ENCODE results near the gene NCF4. TPM values are rescaled to one million over a fixed set of nuclear protein-coding genes. Genes with fewer than 3 reads are reported as not detected.

Gene NCF4
- total and polyA plus RNA-seq, 9 of the 15 experiments (the other 6 are each of a cell fraction or from before 2014, with no cell fraction given), result 0.04 to 0.95 (median 0.33) TPM

DNA sequence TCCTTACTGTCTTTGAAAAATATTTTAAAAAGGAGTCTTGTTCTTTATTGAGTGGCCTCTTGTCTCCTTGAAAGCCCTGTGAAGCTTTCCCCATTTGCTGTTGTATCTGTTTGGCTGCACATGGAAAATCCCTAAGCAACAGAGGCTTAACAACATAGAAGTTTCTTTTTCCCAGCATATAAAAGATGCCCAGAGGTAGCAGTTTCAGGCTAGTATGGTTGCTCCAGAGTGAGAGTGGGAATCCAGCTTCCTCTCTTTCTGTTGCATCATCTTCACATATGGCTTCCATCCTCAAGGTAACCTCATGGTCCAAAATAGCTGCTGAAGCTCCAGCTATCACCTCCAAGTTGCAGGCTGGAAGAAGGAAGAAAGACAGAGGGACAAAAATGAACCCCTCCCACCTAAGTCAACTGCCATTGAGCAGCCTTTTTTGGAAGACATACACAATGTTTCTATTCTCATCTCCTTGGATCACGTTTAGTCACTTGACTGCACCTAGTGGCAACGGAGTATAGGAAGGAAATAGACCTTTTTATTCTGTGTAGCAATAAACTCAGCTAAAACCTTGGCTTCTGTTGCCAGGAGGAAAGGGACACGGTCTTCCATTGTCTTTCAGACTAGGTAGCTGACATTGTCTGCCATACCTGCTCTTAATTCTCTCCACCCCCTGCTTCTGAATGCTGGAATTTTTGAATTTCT, 57.9 kb downstream of the NCF4 start:
- no peak overlapping the region for H3K4me3 ChIP-seq
- 4% methylated on average over 3 of the region's 3 CpGs for WGBS (ENCODE audit: insufficient coverage, low coverage, missing lambda C conversion rate)
- ChIA-PET CTCF (ENCODE audit: low intra/inter-chr PET ratio) (no interaction called here), POLR2A (interaction anchor here (0.7 kb wide), 1 partner anchor 9 kb away, joined by 3 read pairs; no protein-coding TSS in a partner anchor)
- FAIRE-seq, result no peak
- H3K36me3 ChIP-seq (ENCODE audit: control insufficient read depth, insufficient read depth, low read length), result no peaks in the 10 kb centered on the region
- H3K27me3 ChIP-seq (ENCODE audit: control insufficient read depth in 2 of 2, insufficient read depth in 2 of 2, low read length in 2 of 2), result peaks cover 0 to 27% of the 10 kb centered on the region in 2 experiments; a peak in 3 of 5 replicates
- H3K79me2 ChIP-seq (ENCODE audit: control insufficient read depth, insufficient read depth, low read length), result no peaks in the 10 kb centered on the region
- H3K9me3 ChIP-seq (replicated peaks; ENCODE audit: control insufficient read depth, insufficient read depth, low read depth, low read length), result no peaks in the 10 kb centered on the region
- no peak overlapping the region for H3K27ac ChIP-seq (ENCODE audit: extremely low read depth, low read depth, low read length)
- H3K9ac ChIP-seq (ENCODE audit: insufficient read depth in 1 of 2, low read depth in 2 of 2, low read length in 2 of 2), result no peak overlapping the region
- H2AFZ ChIP-seq (ENCODE audit: low read depth, low read length), result no peak overlapping the region
- no peak overlapping the region for H3K4me2 ChIP-seq (ENCODE audit: insufficient read depth, low read length)
- no peak for DNase-seq (ENCODE audit: extremely low read depth in 1 of 4, low spot score in 3 of 4)
- H3K9me1 ChIP-seq (ENCODE audit: control insufficient read depth, insufficient read depth, low read length), result peaks cover 2% of the 10 kb centered on the region
- no peaks in the 10 kb centered on the region for H4K20me1 ChIP-seq (replicated peaks; ENCODE audit: control insufficient read depth, insufficient read depth, low read length)
- peaks cover 0 to 15% of the 10 kb centered on the region in 2 experiments; a peak in 2 of 5 replicates for H3K4me1 ChIP-seq (replicated peaks in 1 of 2; ENCODE audit: control insufficient read depth in 2 of 2, insufficient read depth in 2 of 2, low read length in 2 of 2)
- ATAC-seq, result no peak
- BruUV-seq (replicated peaks), result no TSS peak
- in situ Hi-C loops (cut with MboI) (no loop called here), intact Hi-C loops (cut with micrococcal nuclease) (no loop called here)
- no peak for TF ChIP-seq ESRRB (CRISPR knock-in tag; IDR thresholded peaks at IDR 0.05; ENCODE audit: borderline replicate concordance)
- no peak for TF ChIP-seq ZFPM2 (CRISPR knock-in tag; IDR thresholded peaks at IDR 0.05)
- TF ChIP-seq BCOR (IDR thresholded peaks at IDR 0.05), result peak; percentile 22; the same call in 1 of the 2 replicates
- TF ChIP-seq, protein P1, sequence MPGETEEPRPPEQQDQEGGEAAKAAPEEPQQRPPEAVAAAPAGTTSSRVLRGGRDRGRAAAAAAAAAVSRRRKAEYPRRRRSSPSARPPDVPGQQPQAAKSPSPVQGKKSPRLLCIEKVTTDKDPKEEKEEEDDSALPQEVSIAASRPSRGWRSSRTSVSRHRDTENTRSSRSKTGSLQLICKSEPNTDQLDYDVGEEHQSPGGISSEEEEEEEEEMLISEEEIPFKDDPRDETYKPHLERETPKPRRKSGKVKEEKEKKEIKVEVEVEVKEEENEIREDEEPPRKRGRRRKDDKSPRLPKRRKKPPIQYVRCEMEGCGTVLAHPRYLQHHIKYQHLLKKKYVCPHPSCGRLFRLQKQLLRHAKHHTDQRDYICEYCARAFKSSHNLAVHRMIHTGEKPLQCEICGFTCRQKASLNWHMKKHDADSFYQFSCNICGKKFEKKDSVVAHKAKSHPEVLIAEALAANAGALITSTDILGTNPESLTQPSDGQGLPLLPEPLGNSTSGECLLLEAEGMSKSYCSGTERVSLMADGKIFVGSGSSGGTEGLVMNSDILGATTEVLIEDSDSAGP (CRISPR knock-in tag; IDR thresholded peaks at IDR 0.05), result no peak
- TF ChIP-seq, protein P2, sequence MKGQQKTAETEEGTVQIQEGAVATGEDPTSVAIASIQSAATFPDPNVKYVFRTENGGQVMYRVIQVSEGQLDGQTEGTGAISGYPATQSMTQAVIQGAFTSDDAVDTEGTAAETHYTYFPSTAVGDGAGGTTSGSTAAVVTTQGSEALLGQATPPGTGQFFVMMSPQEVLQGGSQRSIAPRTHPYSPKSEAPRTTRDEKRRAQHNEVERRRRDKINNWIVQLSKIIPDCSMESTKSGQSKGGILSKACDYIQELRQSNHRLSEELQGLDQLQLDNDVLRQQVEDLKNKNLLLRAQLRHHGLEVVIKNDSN (CRISPR knock-in tag; IDR thresholded peaks at IDR 0.05), result no peak
- no peak for TF ChIP-seq PYGO2 (tag; IDR thresholded peaks at IDR 0.05)
- TF ChIP-seq PRPF4 (IDR thresholded peaks at IDR 0.05; ENCODE audit: insufficient read depth, low read depth, low read length, poor library complexity, severe bottlenecking), result no peak
- TF ChIP-seq RBM25 (IDR thresholded peaks at IDR 0.05; ENCODE audit: low read depth, low read length, severe bottlenecking), result peak; percentile 96
- peak; percentile 22; the same call in 1 of the 2 replicates for TF ChIP-seq CEBPG (CRISPR knock-in tag; IDR thresholded peaks at IDR 0.05)
- 0 out of 4 replicates have a peak, but pooled peaks of 1 of the 2 experiments have one; percentile 15 for TF ChIP-seq CEBPG (tag; conservative IDR thresholded peaks at IDR 0.05 in 1 of 2, IDR thresholded peaks at IDR 0.05 in 1 of 2)
- TF ChIP-seq, protein P3, sequence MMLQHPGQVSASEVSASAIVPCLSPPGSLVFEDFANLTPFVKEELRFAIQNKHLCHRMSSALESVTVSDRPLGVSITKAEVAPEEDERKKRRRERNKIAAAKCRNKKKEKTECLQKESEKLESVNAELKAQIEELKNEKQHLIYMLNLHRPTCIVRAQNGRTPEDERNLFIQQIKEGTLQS (IDR thresholded peaks at IDR 0.05), result peak; percentile 39; the same call in 1 of the 2 replicates
- TF ChIP-seq, protein P3 (CRISPR knock-in tag; conservative IDR thresholded peaks at IDR 0.05), result no peak

Data from K562 (cell line).